SK-N-SH treated with all-trans-retinoic acid at 6 μM for 48 hours (cell line): ENCODE measurements around the gene ETS1.

ENCODE experiments used
- ATAC-seq: fragments of 200-7000 bp; cut with Tn5 transposase; 3 replicates; pipeline ENCODE4 v1.9.1; 2020; ENCODE audit warnings: mild to moderate bottlenecking, moderate library complexity
- BACH2 ChIP-seq: fragments of 250-450 bp; sonication (Bioruptor Pico); IDR thresholded peaks from 2 replicates; pipeline ENCODE4 v1.9.0; 2021; ENCODE audit warnings: mild to moderate bottlenecking, borderline replicate concordance
- CSDC2 ChIP-seq: fragments of 250-450 bp; sonication (Bioruptor Pico); IDR thresholded peaks from 2 replicates; pipeline ENCODE4 v1.5.0; 2020; ENCODE audit warnings: mild to moderate bottlenecking, moderate library complexity
- ESRRG ChIP-seq: fragments of 250-450 bp; sonication (Bioruptor Pico); IDR thresholded peaks from 2 replicates; pipeline ENCODE4 v1.6.1; 2021; ENCODE audit warnings: mild to moderate bottlenecking
- GLIS3 ChIP-seq: fragments of 250-450 bp; sonication (Bioruptor Pico); IDR thresholded peaks from 2 replicates; pipeline ENCODE4 v1.5.0; 2020; ENCODE audit warnings: mild to moderate bottlenecking, moderate library complexity
- OSR1 ChIP-seq: fragments of 250-450 bp; sonication (Bioruptor Pico); IDR thresholded peaks from 2 replicates; pipeline ENCODE4 v1.8.0; 2022; ENCODE audit warnings: moderate library complexity, mild to moderate bottlenecking, inconsistent platforms
- PPARA ChIP-seq: fragments of 250-450 bp; sonication (Bioruptor Pico); IDR thresholded peaks from 2 replicates; pipeline ENCODE4 v1.5.0; 2020; ENCODE audit warnings: mild to moderate bottlenecking, borderline replicate concordance
- RARB ChIP-seq: fragments of 250-450 bp; sonication (Bioruptor Pico); IDR thresholded peaks from 2 replicates; pipeline ENCODE4 v1.8.0; 2021; ENCODE audit warnings: mild to moderate bottlenecking, moderate library complexity
- SNAI2 ChIP-seq: fragments of 250-450 bp; sonication (Bioruptor Pico); IDR thresholded peaks from 2 replicates; pipeline ENCODE4 v1.5.0; 2020; ENCODE audit warnings: mild to moderate bottlenecking, moderate library complexity
- TCF4 ChIP-seq: fragments of 250-450 bp; sonication (Bioruptor Pico); IDR thresholded peaks from 2 replicates; pipeline ENCODE4 v1.8.0; 2021; ENCODE audit warnings: mild to moderate bottlenecking, moderate library complexity, borderline replicate concordance
- TOX ChIP-seq: fragments of 250-450 bp; sonication (Bioruptor Pico); IDR thresholded peaks from 2 replicates; pipeline ENCODE4 v1.8.0; 2021; ENCODE audit warnings: mild to moderate bottlenecking, moderate library complexity, borderline replicate concordance
- ZC3H10 ChIP-seq: fragments of 250-450 bp; sonication (Bioruptor Pico); IDR thresholded peaks from 2 replicates; pipeline ENCODE4 v1.5.1; 2021; ENCODE audit warnings: mild to moderate bottlenecking, moderate library complexity
- ZFP3 ChIP-seq: fragments of 250-450 bp; sonication (Bioruptor Pico); IDR thresholded peaks from 2 replicates; pipeline ENCODE4 v1.5.0; 2020; ENCODE audit warnings: mild to moderate bottlenecking, moderate library complexity
- ZFP30 ChIP-seq: fragments of 450-650 bp; formaldehyde crosslinking; IDR thresholded peaks from 2 replicates; pipeline ENCODE4 v1.5.0; 2022; ENCODE audit warnings: mild to moderate bottlenecking, moderate library complexity
- ZNF565 ChIP-seq: fragments of 450-650 bp; formaldehyde crosslinking; conservative IDR thresholded peaks from 2 replicates; pipeline ENCODE4 v1.5.0; 2020; ENCODE audit warnings: low read depth, mild to moderate bottlenecking, moderate library complexity
- ZNF70 ChIP-seq: fragments of 450-650 bp; formaldehyde crosslinking; IDR thresholded peaks from 2 replicates; pipeline ENCODE4 v1.5.0; 2020; ENCODE audit warnings: mild to moderate bottlenecking, moderate library complexity
- ZNF8 ChIP-seq: fragments of 450-650 bp; formaldehyde crosslinking; IDR thresholded peaks from 2 replicates; pipeline ENCODE4 v1.5.0; 2020; ENCODE audit warnings: mild to moderate bottlenecking, moderate library complexity
- TF ChIP-seq, protein P1 (sequence below): fragments of 250-450 bp; sonication (Bioruptor Pico); IDR thresholded peaks from 2 replicates; pipeline ENCODE4 v1.5.1; 2021; ENCODE audit warnings: mild to moderate bottlenecking, moderate library complexity
- TF ChIP-seq, protein P2 (sequence below): fragments of 250-450 bp; sonication (Bioruptor Pico); IDR thresholded peaks from 2 replicates; pipeline ENCODE4 v1.8.0; 2020; ENCODE audit warnings: mild to moderate bottlenecking, moderate library complexity, borderline replicate concordance
- TF ChIP-seq, protein P3 (sequence below): fragments of 250-450 bp; sonication (Bioruptor Pico); IDR thresholded peaks from 2 replicates; pipeline ENCODE4 v1.8.0; 2021; ENCODE audit warnings: low read depth, mild to moderate bottlenecking, moderate library complexity, borderline replicate concordance
- TF ChIP-seq, protein P4 (sequence below): fragments of 250-450 bp; sonication (Bioruptor Pico); IDR thresholded peaks from 2 replicates; pipeline ENCODE4 v1.5.1; 2020; ENCODE audit warnings: low read depth, mild to moderate bottlenecking, moderate library complexity
- TF ChIP-seq, protein P5 (sequence below): fragments of 250-450 bp; sonication (Bioruptor Pico); IDR thresholded peaks from 2 replicates; pipeline ENCODE4 v1.5.0; 2020; ENCODE audit warnings: mild to moderate bottlenecking, moderate library complexity

Gene ETS1

DNA sequence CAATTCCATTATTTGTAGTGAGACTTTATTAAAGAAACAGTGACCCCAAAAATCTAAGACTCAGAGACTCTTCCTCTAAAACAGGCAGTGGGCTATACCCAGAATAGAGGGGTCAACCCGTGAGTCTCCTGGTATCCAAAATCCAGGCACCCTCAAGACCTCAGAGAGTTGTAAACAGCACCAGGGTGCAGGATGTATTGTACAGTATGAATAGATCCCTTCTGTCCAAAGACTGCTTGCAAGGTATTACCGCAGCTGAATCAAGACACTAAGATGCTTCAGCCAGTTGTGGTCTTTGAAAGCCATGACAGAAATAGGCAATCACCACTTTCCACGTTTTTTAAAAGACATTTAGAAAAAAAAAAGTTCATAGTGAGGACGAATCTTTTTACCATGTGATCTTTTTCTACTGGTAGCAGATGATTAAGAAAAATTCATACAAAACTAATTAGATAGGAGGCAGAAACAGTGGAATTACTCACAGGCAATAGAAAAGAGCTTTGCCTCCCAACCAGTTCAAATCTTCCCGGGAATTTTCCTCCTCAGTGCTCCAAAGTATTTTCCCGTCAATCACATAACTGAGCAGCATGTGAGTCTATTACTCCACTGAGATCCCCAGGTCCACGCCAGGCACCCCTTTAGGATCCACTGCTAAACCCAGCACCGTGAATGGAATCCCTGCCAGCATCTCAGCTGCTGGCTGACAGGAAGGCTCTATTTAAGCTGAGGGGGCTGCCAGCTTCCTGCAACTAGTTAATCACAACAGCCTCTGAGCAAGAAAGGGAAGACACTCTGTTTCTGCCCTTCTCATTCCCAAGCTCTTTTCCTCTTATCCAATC lies 113.1 kb downstream of the ETS1 start (continued):
- TF ChIP-seq, protein P1, sequence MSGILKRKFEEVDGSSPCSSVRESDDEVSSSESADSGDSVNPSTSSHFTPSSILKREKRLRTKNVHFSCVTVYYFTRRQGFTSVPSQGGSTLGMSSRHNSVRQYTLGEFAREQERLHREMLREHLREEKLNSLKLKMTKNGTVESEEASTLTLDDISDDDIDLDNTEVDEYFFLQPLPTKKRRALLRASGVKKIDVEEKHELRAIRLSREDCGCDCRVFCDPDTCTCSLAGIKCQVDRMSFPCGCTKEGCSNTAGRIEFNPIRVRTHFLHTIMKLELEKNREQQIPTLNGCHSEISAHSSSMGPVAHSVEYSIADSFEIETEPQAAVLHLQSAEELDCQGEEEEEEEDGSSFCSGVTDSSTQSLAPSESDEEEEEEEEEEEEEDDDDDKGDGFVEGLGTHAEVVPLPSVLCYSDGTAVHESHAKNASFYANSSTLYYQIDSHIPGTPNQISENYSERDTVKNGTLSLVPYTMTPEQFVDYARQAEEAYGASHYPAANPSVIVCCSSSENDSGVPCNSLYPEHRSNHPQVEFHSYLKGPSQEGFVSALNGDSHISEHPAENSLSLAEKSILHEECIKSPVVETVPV (CRISPR knock-in tag), result no peak
- TF ChIP-seq GLIS3 (no peak), SNAI2 (CRISPR knock-in tag) (no peak), ESRRG (CRISPR knock-in tag) (no peak), ZC3H10 (CRISPR knock-in tag) (no peak), TOX (no peak), CSDC2 (CRISPR knock-in tag) (no peak), ZFP3 (no peak; the same call in 1 of the 2 replicates), TCF4 (no peak), RARB (CRISPR knock-in tag) (no peak), ZNF8 (CRISPR knock-in tag) (no peak)
- TF ChIP-seq, protein P2, sequence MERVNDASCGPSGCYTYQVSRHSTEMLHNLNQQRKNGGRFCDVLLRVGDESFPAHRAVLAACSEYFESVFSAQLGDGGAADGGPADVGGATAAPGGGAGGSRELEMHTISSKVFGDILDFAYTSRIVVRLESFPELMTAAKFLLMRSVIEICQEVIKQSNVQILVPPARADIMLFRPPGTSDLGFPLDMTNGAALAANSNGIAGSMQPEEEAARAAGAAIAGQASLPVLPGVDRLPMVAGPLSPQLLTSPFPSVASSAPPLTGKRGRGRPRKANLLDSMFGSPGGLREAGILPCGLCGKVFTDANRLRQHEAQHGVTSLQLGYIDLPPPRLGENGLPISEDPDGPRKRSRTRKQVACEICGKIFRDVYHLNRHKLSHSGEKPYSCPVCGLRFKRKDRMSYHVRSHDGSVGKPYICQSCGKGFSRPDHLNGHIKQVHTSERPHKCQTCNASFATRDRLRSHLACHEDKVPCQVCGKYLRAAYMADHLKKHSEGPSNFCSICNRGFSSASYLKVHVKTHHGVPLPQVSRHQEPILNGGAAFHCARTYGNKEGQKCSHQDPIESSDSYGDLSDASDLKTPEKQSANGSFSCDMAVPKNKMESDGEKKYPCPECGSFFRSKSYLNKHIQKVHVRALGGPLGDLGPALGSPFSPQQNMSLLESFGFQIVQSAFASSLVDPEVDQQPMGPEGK (CRISPR knock-in tag), result no peak

DNA sequence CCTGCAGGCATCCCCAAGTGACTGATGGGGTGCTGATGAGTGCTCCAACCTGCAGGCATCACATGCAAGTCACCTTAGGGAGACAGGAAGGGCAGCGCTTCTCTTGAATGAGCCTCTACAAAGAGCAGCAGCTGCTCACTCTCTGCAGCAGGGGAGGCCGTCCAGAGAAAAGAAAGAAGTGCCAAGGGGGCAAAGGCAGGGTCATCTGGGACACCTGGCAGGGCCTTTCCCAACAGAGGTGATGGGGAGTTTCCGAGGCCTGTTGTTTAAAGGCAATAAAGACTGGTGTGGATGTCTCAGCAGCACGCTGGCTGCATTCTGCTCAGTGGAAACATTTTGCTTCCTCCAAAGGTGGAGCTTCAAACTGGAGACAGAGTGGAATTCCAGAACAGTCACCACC lies 113.7 kb downstream of the ETS1 start:
- TF ChIP-seq, protein P3, sequence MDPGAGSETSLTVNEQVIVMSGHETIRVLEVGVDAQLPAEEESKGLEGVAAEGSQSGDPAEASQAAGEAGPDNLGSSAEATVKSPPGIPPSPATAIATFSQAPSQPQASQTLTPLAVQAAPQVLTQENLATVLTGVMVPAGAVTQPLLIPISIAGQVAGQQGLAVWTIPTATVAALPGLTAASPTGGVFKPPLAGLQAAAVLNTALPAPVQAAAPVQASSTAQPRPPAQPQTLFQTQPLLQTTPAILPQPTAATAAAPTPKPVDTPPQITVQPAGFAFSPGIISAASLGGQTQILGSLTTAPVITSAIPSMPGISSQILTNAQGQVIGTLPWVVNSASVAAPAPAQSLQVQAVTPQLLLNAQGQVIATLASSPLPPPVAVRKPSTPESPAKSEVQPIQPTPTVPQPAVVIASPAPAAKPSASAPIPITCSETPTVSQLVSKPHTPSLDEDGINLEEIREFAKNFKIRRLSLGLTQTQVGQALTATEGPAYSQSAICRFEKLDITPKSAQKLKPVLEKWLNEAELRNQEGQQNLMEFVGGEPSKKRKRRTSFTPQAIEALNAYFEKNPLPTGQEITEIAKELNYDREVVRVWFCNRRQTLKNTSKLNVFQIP, result no peak
- TF ChIP-seq, protein P4, sequence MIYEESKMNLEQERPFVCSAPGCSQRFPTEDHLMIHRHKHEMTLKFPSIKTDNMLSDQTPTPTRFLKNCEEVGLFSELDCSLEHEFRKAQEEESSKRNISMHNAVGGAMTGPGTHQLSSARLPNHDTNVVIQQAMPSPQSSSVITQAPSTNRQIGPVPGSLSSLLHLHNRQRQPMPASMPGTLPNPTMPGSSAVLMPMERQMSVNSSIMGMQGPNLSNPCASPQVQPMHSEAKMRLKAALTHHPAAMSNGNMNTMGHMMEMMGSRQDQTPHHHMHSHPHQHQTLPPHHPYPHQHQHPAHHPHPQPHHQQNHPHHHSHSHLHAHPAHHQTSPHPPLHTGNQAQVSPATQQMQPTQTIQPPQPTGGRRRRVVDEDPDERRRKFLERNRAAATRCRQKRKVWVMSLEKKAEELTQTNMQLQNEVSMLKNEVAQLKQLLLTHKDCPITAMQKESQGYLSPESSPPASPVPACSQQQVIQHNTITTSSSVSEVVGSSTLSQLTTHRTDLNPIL (CRISPR knock-in tag), result no peak
- no peak for TF ChIP-seq BACH2 (CRISPR knock-in tag)
- TF ChIP-seq, protein P5, sequence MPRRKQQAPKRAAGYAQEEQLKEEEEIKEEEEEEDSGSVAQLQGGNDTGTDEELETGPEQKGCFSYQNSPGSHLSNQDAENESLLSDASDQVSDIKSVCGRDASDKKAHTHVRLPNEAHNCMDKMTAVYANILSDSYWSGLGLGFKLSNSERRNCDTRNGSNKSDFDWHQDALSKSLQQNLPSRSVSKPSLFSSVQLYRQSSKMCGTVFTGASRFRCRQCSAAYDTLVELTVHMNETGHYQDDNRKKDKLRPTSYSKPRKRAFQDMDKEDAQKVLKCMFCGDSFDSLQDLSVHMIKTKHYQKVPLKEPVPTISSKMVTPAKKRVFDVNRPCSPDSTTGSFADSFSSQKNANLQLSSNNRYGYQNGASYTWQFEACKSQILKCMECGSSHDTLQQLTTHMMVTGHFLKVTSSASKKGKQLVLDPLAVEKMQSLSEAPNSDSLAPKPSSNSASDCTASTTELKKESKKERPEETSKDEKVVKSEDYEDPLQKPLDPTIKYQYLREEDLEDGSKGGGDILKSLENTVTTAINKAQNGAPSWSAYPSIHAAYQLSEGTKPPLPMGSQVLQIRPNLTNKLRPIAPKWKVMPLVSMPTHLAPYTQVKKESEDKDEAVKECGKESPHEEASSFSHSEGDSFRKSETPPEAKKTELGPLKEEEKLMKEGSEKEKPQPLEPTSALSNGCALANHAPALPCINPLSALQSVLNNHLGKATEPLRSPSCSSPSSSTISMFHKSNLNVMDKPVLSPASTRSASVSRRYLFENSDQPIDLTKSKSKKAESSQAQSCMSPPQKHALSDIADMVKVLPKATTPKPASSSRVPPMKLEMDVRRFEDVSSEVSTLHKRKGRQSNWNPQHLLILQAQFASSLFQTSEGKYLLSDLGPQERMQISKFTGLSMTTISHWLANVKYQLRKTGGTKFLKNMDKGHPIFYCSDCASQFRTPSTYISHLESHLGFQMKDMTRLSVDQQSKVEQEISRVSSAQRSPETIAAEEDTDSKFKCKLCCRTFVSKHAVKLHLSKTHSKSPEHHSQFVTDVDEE (CRISPR knock-in tag), result no peak
- TF ChIP-seq PPARA (CRISPR knock-in tag), result no peak
- no peak for TF ChIP-seq TOX
- TF ChIP-seq ZFP30, result no peak
- ATAC-seq, result no peak

DNA sequence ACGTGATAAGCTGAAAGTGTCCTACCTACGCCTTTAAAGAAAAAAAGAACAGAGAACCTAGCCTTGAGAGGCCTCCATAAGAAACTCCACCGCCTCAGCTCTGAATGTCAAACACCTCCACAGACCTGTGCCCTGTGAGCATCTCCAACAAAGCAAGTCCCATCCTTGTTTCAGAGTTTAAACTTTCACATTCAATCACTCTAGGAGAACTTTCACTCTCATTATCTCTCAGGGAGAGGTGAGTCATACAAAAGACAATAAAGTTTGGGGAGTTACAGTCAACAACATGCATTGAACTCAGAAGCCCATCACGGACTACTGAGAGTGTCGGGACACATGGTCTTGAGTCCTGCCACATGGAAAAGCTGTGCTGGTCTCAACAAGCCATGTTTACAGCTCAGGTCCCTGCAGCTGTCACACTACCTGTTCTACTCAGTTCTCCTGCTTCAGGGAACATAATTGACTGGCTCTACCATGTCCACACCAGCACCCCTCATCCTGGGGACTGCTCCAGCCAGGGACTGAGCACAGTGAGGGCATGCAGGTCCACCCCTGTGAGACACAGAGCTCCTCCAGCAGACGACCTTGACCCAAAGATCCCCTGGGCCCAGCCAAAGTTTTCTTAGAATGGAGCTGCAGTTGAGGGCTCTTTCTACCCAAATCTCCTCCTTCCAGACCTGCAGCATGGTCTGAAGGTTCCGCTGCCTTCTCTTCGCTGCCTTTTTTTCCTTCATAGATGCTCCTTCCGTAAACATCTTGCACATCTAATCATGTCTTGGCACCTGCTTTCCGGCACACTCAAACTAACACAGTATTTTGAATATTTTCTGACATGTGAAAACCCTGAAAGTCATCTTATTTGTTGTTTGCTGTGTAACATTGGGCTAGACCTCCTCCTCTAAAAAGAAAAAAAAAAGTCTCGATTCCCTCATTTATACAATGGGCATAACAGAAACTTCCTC lies 114.9 kb downstream of the ETS1 start:
- no peak for ATAC-seq
- no peak for TF ChIP-seq ZNF70 (CRISPR knock-in tag)
- TF ChIP-seq, protein P5 (CRISPR knock-in tag), result no peak
- no peak for TF ChIP-seq OSR1 (CRISPR knock-in tag)
- TF ChIP-seq TOX, result no peak
- TF ChIP-seq ZNF565, result no peak
- TF ChIP-seq, protein P4 (CRISPR knock-in tag), result no peak
- TF ChIP-seq, protein P1 (CRISPR knock-in tag), result no peak
